Mammary epithelial cell (primary cell): ENCODE results near the gene MB21D2.

Source experiments
- EZH2 ChIP-seq: IDR thresholded peaks from 2 replicates; pipeline ENCODE4 v1.6.1; 2012; ENCODE audit warnings: low read length, inconsistent platforms, borderline replicate concordance
- TF ChIP-seq, protein P1 (sequence below), 2 donors: IDR thresholded peaks in 1 of 2; conservative IDR thresholded peaks in 1 of 2; 2 replicates each; pipeline ENCODE4 v1.5.1; 2011 to 2012; ENCODE audit warnings: inconsistent platforms in 2 of 2, low read length in 2 of 2, mild to moderate bottlenecking in 2 of 2, control low read depth in 1 of 2, low read depth in 1 of 2; ENCODE audit not compliant: insufficient read depth in 1 of 2; ENCODE audit errors: extremely low read depth in 1 of 2

GRCh38 chr3:192858849-192859585, 58.6 kb downstream of the MB21D2 start:
- TF ChIP-seq EZH2, result no peak
- TF ChIP-seq, protein P1, sequence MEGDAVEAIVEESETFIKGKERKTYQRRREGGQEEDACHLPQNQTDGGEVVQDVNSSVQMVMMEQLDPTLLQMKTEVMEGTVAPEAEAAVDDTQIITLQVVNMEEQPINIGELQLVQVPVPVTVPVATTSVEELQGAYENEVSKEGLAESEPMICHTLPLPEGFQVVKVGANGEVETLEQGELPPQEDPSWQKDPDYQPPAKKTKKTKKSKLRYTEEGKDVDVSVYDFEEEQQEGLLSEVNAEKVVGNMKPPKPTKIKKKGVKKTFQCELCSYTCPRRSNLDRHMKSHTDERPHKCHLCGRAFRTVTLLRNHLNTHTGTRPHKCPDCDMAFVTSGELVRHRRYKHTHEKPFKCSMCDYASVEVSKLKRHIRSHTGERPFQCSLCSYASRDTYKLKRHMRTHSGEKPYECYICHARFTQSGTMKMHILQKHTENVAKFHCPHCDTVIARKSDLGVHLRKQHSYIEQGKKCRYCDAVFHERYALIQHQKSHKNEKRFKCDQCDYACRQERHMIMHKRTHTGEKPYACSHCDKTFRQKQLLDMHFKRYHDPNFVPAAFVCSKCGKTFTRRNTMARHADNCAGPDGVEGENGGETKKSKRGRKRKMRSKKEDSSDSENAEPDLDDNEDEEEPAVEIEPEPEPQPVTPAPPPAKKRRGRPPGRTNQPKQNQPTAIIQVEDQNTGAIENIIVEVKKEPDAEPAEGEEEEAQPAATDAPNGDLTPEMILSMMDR (conservative IDR thresholded peaks at IDR 0.05 in 1 of 2, IDR thresholded peaks at IDR 0.05 in 1 of 2; ENCODE audit: extremely low read depth in 1 of 2, insufficient read depth in 1 of 2, low read depth in 1 of 2, low read length in 2 of 2), result no peak
